ENCODE measurements around the gene CCM2.
A peak's percentile ranks its signal among the peaks of the same experiment; 100 is the strongest.

CCM2 gene

GRCh38 chr7:44982535-44982923 is 17.5 kb upstream of the CCM2 start:
- Histone ChIP-seq H3K9ac (ENCODE audit: low read depth, low read length) (no peak overlapping the region), H3K4me1 (ENCODE audit: insufficient read depth, low read length) (peaks cover 77% of the 10 kb centered on the region)

DNA sequence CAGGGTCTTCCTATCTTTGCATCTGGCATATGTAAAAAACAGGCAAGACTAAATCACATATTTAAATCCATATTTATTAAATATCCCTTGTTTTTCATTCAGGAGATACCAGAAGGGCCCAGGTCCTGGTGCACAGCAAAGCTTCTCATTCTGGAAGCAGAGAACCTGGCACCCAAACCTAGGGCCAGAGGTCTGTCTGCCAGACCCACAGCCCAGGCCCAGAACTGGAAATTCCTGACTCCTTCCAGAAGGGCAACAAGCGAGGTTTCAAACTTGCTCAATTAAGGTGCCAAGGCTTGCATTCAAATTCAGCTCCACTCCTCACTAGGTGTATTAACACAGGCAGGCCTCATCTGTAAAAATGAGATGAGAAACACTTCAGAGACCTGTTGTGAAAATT is 17.0 kb upstream of the CCM2 start:
- H3K79me2 ChIP-seq (ENCODE audit: insufficient read depth, low read length), result peaks cover 60% of the 10 kb centered on the region
- no peak overlapping the region for H2AFZ ChIP-seq (ENCODE audit: low read depth, low read length)
- H3K27ac ChIP-seq (ENCODE audit: low read length), result no peak overlapping the region
- DNase-seq (no peak), ATAC-seq (ENCODE audit: insufficient read depth, low read depth) (no peak)
- H3K9ac ChIP-seq (ENCODE audit: low read depth, low read length), result no peak overlapping the region
- TF ChIP-seq EZH2 (IDR thresholded peaks at IDR 0.05; ENCODE audit: borderline replicate concordance, low read depth, low read length, severe bottlenecking), result no peak
- TF ChIP-seq, protein P1, sequence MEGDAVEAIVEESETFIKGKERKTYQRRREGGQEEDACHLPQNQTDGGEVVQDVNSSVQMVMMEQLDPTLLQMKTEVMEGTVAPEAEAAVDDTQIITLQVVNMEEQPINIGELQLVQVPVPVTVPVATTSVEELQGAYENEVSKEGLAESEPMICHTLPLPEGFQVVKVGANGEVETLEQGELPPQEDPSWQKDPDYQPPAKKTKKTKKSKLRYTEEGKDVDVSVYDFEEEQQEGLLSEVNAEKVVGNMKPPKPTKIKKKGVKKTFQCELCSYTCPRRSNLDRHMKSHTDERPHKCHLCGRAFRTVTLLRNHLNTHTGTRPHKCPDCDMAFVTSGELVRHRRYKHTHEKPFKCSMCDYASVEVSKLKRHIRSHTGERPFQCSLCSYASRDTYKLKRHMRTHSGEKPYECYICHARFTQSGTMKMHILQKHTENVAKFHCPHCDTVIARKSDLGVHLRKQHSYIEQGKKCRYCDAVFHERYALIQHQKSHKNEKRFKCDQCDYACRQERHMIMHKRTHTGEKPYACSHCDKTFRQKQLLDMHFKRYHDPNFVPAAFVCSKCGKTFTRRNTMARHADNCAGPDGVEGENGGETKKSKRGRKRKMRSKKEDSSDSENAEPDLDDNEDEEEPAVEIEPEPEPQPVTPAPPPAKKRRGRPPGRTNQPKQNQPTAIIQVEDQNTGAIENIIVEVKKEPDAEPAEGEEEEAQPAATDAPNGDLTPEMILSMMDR (IDR thresholded peaks at IDR 0.05; ENCODE audit: borderline replicate concordance, extremely low read depth, low read length, poor library complexity, severe bottlenecking), result no peak
- H4K20me1 ChIP-seq (ENCODE audit: insufficient read depth, low read length), result peaks cover 36% of the 10 kb centered on the region
- no peaks in the 10 kb centered on the region for H3K9me3 ChIP-seq (ENCODE audit: insufficient read depth, low read length, severe bottlenecking)
- no peak overlapping the region for H3K4me3 ChIP-seq (ENCODE audit: low read depth in 1 of 2, low read length in 2 of 2)
- peaks cover 52% of the 10 kb centered on the region for H3K36me3 ChIP-seq (ENCODE audit: insufficient read depth, low read length)
- no peaks in the 10 kb centered on the region for H3K27me3 ChIP-seq (ENCODE audit: insufficient read depth, low read length, poor library complexity)
- H3K4me1 ChIP-seq (ENCODE audit: insufficient read depth, low read length), result peaks cover 77% of the 10 kb centered on the region
- peak overlapping the region; percentile 76; the same call in 1 of the 2 replicates for H3K4me2 ChIP-seq (ENCODE audit: insufficient read depth, low read length)

More at GRCh38 chr7:44982535-44982923, 17.5 kb upstream of the CCM2 start:
- Histone ChIP-seq H3K27me3 (ENCODE audit: insufficient read depth, low read length, poor library complexity) (no peaks in the 10 kb centered on the region), H2AFZ (ENCODE audit: low read depth, low read length) (no peak overlapping the region), H4K20me1 (ENCODE audit: insufficient read depth, low read length) (peaks cover 36% of the 10 kb centered on the region), H3K4me3 (ENCODE audit: low read depth in 1 of 2, low read length in 2 of 2) (no peak overlapping the region), H3K79me2 (ENCODE audit: insufficient read depth, low read length) (peaks cover 64% of the 10 kb centered on the region), H3K4me2 (ENCODE audit: insufficient read depth, low read length) (no peak overlapping the region), H3K36me3 (ENCODE audit: insufficient read depth, low read length) (peaks cover 55% of the 10 kb centered on the region), H3K27ac (ENCODE audit: low read length) (no peak overlapping the region; the same call in 1 of the 2 replicates), H3K9me3 (ENCODE audit: insufficient read depth, low read length, severe bottlenecking) (no peaks in the 10 kb centered on the region)
- DNase-seq (no peak), ATAC-seq (ENCODE audit: insufficient read depth, low read depth) (no peak)
- TF ChIP-seq, protein P1 (IDR thresholded peaks at IDR 0.05; ENCODE audit: borderline replicate concordance, extremely low read depth, low read length, poor library complexity, severe bottlenecking), result no peak
- no peak for TF ChIP-seq EZH2 (IDR thresholded peaks at IDR 0.05; ENCODE audit: borderline replicate concordance, low read depth, low read length, severe bottlenecking)

DNA sequence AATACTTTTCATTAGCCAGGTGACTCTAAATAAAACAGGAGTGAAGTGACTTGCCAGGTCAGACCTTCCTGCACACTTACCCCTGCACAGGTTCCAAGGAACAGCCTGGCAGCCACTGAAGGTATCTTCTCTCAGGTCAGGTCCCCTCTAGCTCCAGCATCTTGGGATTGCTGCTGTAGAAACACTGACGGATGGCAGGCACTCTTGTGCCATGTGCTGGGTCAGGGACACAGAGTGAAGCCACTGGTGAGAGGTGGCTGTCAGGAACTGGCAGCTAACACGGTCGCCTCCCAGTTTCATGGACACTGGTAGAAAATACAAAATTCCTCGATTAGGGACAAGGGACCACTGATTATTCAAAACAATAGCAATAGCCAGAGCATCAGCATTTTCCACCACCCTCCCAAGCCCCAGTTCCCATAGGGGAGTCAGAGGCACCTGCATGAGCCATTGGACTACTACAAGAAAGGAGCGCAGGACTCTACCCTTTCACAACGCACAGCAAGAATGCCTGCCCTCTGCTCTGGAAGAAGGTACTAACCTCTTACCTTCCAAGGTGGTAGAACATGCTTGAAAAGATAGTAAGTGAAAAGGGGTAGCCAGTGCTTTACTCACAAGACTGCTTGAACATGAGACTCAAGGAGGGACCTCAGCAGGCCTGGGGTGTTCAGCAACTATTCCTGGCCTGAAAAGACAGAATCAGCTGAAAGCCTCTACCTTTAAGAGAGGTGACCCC is 16.1 kb upstream of the CCM2 start:
- Histone ChIP-seq H3K36me3 (ENCODE audit: insufficient read depth, low read length) (peaks cover 50% of the 10 kb centered on the region), H3K9ac (ENCODE audit: low read depth, low read length) (peak overlapping the region; percentile 87), H3K4me1 (ENCODE audit: insufficient read depth, low read length) (peaks cover 68% of the 10 kb centered on the region), H2AFZ (ENCODE audit: low read depth, low read length) (no peak overlapping the region), H3K4me3 (ENCODE audit: low read depth in 1 of 2, low read length in 2 of 2) (peak overlapping the region in 1 of 2 experiments; percentile 90; a peak in 1 of 4 replicates), H3K4me2 (ENCODE audit: insufficient read depth, low read length) (peak overlapping the region; percentile 76), H4K20me1 (ENCODE audit: insufficient read depth, low read length) (peaks cover 36% of the 10 kb centered on the region), H3K27ac (ENCODE audit: low read length) (peak overlapping the region; percentile 91), H3K9me3 (ENCODE audit: insufficient read depth, low read length, severe bottlenecking) (no peaks in the 10 kb centered on the region), H3K79me2 (ENCODE audit: insufficient read depth, low read length) (peaks cover 52% of the 10 kb centered on the region), H3K27me3 (ENCODE audit: insufficient read depth, low read length, poor library complexity) (no peaks in the 10 kb centered on the region)
- no peak for TF ChIP-seq EZH2 (IDR thresholded peaks at IDR 0.05; ENCODE audit: borderline replicate concordance, low read depth, low read length, severe bottlenecking)
- TF ChIP-seq, protein P1 (IDR thresholded peaks at IDR 0.05; ENCODE audit: borderline replicate concordance, extremely low read depth, low read length, poor library complexity, severe bottlenecking), result no peak
- DNase-seq (no peak), ATAC-seq (ENCODE audit: insufficient read depth, low read depth) (no peak)

Data from DND-41 (cell line).